ENCODE data around the gene CHRM1. TPM values are rescaled to one million over a fixed set of nuclear protein-coding genes. Genes with fewer than 3 reads are reported as not detected.

Gene CHRM1
- total and polyA plus RNA-seq, 5 donors from 2014 or later, result not detected

- ATAC-seq (ENCODE audit: low read depth in 2 of 2), result no peak
- Histone ChIP-seq H3K36me3 (ENCODE audit: control insufficient read depth, insufficient read depth, low read length) (peaks cover 53% of the 10 kb centered on the region), H3K27ac (ENCODE audit: insufficient read depth, low read length, poor library complexity, severe bottlenecking) (peak overlapping the region; percentile 98), H3K27me3 (ENCODE audit: control insufficient read depth, insufficient read depth, low read length) (no peaks in the 10 kb centered on the region), H3K4me1 (ENCODE audit: control insufficient read depth, insufficient read depth, low read length, poor library complexity, severe bottlenecking) (peaks cover 42% of the 10 kb centered on the region), H3K9me3 (ENCODE audit: control insufficient read depth in 2 of 2, low read length in 2 of 2) (no peaks in the 10 kb centered on the region), H3K4me3 (ENCODE audit: low read depth, low read length) (peak overlapping the region; percentile 96)
- peaks cover 11 to 59% (median 43%) of the 10 kb centered on the region in 4 donors for H3K4me1 Mint-ChIP-seq
- peak overlapping the region; percentile 99 to 100 (median 100) for H3K27ac Mint-ChIP-seq
- H3K9me3 Mint-ChIP-seq, result peaks cover 0 to 1% (median 0%) of the 10 kb centered on the region in 7 donors
- DNase-seq, result no peak
- peak overlapping the region; percentile 97 to 100 (median 100) for H3K4me3 Mint-ChIP-seq
- H3K27me3 Mint-ChIP-seq, result peaks cover 8% of the 10 kb centered on the region
- peaks cover 40% of the 10 kb centered on the region for H3K36me3 Mint-ChIP-seq
Measured at GRCh38 chr11:62882788-62883501, 38.2 kb downstream of the CHRM1 start.

GRCh38 chr11:62882431-62882749 is 38.8 kb downstream of the CHRM1 start:
- Histone ChIP-seq H3K36me3 (ENCODE audit: control insufficient read depth, insufficient read depth, low read length) (peaks cover 48% of the 10 kb centered on the region), H3K4me1 (ENCODE audit: control insufficient read depth, insufficient read depth, low read length, poor library complexity, severe bottlenecking) (peaks cover 42% of the 10 kb centered on the region), H3K27me3 (ENCODE audit: control insufficient read depth, insufficient read depth, low read length) (no peaks in the 10 kb centered on the region), H3K9me3 (ENCODE audit: control insufficient read depth in 2 of 2, low read length in 2 of 2) (no peaks in the 10 kb centered on the region), H3K4me3 (ENCODE audit: low read depth, low read length) (peak overlapping the region; percentile 96), H3K27ac (ENCODE audit: insufficient read depth, low read length, poor library complexity, severe bottlenecking) (peak overlapping the region; percentile 98)
- Mint-ChIP-seq H3K36me3 (peaks cover 40% of the 10 kb centered on the region), H3K9me3 (no peaks in the 10 kb centered on the region), H3K27ac (peak overlapping the region; percentile 99 to 100 (median 100)), H3K27me3 (peaks cover 8% of the 10 kb centered on the region), H3K4me3 (peak overlapping the region; percentile 97 to 100 (median 100)), H3K4me1 (peaks cover 11 to 63% (median 45%) of the 10 kb centered on the region in 4 donors)
- peak in 1 of 3 donors; percentile 30 for DNase-seq
- ATAC-seq (ENCODE audit: low read depth in 2 of 2), result no peak

- Mint-ChIP-seq H3K36me3 (peaks cover 37% of the 10 kb centered on the region), H3K27me3 (peaks cover 8% of the 10 kb centered on the region), H3K4me1 (peaks cover 11 to 61% (median 43%) of the 10 kb centered on the region in 4 donors), H3K9me3 (no peaks in the 10 kb centered on the region), H3K27ac (peak overlapping the region; percentile 99 to 100 (median 100)), H3K4me3 (peak overlapping the region; percentile 97 to 100 (median 100))
- H3K27me3 ChIP-seq (ENCODE audit: control insufficient read depth, insufficient read depth, low read length), result no peaks in the 10 kb centered on the region
- ATAC-seq (ENCODE audit: low read depth in 2 of 2) (peak; percentile 74 to 77), DNase-seq (peak; percentile 90 to 96 (median 93))
- peak overlapping the region; percentile 96 for H3K4me3 ChIP-seq (ENCODE audit: low read depth, low read length)
- H3K27ac ChIP-seq (ENCODE audit: insufficient read depth, low read length, poor library complexity, severe bottlenecking), result peak overlapping the region; percentile 98
- peaks cover 42% of the 10 kb centered on the region for H3K36me3 ChIP-seq (ENCODE audit: control insufficient read depth, insufficient read depth, low read length)
- no peaks in the 10 kb centered on the region for H3K9me3 ChIP-seq (ENCODE audit: control insufficient read depth in 2 of 2, low read length in 2 of 2)
- peaks cover 42% of the 10 kb centered on the region for H3K4me1 ChIP-seq (ENCODE audit: control insufficient read depth, insufficient read depth, low read length, poor library complexity, severe bottlenecking)
Measured at GRCh38 chr11:62881579-62882430, 39.4 kb downstream of the CHRM1 start.

- peak within 1 kb of the TSS; percentile 99 to 100 (median 100) for H3K27ac Mint-ChIP-seq
- H3K27me3 Mint-ChIP-seq, result peaks cover 8% of the 10 kb centered on the region
- ATAC-seq (ENCODE audit: low read depth in 2 of 2) (peak; percentile 79 to 80), DNase-seq (peak; percentile 81 to 94 (median 90))
- no peaks in the 10 kb centered on the region for H3K9me3 Mint-ChIP-seq
- H3K27ac ChIP-seq (ENCODE audit: insufficient read depth, low read length, poor library complexity, severe bottlenecking), result peak within 1 kb of the TSS; percentile 98
- H3K36me3 ChIP-seq (ENCODE audit: control insufficient read depth, insufficient read depth, low read length), result peaks cover 34% of the 10 kb centered on the region
- peaks cover 42% of the 10 kb centered on the region for H3K4me1 ChIP-seq (ENCODE audit: control insufficient read depth, insufficient read depth, low read length, poor library complexity, severe bottlenecking)
- peaks cover 11 to 67% (median 42%) of the 10 kb centered on the region in 4 donors for H3K4me1 Mint-ChIP-seq
- no peaks in the 10 kb centered on the region for H3K9me3 ChIP-seq (ENCODE audit: control insufficient read depth in 2 of 2, low read length in 2 of 2)
- no peaks in the 10 kb centered on the region for H3K27me3 ChIP-seq (ENCODE audit: control insufficient read depth, insufficient read depth, low read length)
- peak within 1 kb of the TSS; percentile 96 for H3K4me3 ChIP-seq (ENCODE audit: low read depth, low read length)
- H3K4me3 Mint-ChIP-seq, result peak within 1 kb of the TSS; percentile 97 to 100 (median 100)
- peaks cover 36% of the 10 kb centered on the region for H3K36me3 Mint-ChIP-seq
Measured at GRCh38 chr11:62880803-62881578, 40.2 kb downstream of the CHRM1 start, which contains the start of gene SLC3A2. SLC3A2 (plus strand) TSS chr11:62880896; CDS start chr11:62881024, 128 bp downstream.

- Mint-ChIP-seq H3K27ac (peak overlapping the region; percentile 99 to 100 (median 100)), H3K9me3 (no peaks in the 10 kb centered on the region), H3K4me1 (peaks cover 11 to 64% (median 40%) of the 10 kb centered on the region in 4 donors), H3K36me3 (peaks cover 32% of the 10 kb centered on the region), H3K27me3 (peaks cover 8% of the 10 kb centered on the region), H3K4me3 (peak overlapping the region; percentile 97 to 100 (median 100))
- peaks cover 27% of the 10 kb centered on the region for H3K36me3 ChIP-seq (ENCODE audit: control insufficient read depth, insufficient read depth, low read length)
- no peaks in the 10 kb centered on the region for H3K9me3 ChIP-seq (ENCODE audit: control insufficient read depth in 2 of 2, low read length in 2 of 2)
- H3K27me3 ChIP-seq (ENCODE audit: control insufficient read depth, insufficient read depth, low read length), result no peaks in the 10 kb centered on the region
- H3K4me3 ChIP-seq (ENCODE audit: low read depth, low read length), result peak overlapping the region; percentile 81
- H3K4me1 ChIP-seq (ENCODE audit: control insufficient read depth, insufficient read depth, low read length, poor library complexity, severe bottlenecking), result peaks cover 42% of the 10 kb centered on the region
- H3K27ac ChIP-seq (ENCODE audit: insufficient read depth, low read length, poor library complexity, severe bottlenecking), result peak overlapping the region; percentile 98
- ATAC-seq (ENCODE audit: low read depth in 2 of 2) (no peak), DNase-seq (no peak)
Measured at GRCh38 chr11:62880231-62880802, 40.8 kb downstream of the CHRM1 start.

- H3K9me3 ChIP-seq (ENCODE audit: control insufficient read depth in 2 of 2, low read length in 2 of 2), result no peaks in the 10 kb centered on the region
- Mint-ChIP-seq H3K4me1 (peaks cover 11 to 60% (median 36%) of the 10 kb centered on the region in 4 donors), H3K4me3 (peak overlapping the region; percentile 97 to 100 (median 100)), H3K27ac (peak overlapping the region in 2 of 3 donors; percentile 99 to 100), H3K9me3 (no peaks in the 10 kb centered on the region), H3K36me3 (peaks cover 27% of the 10 kb centered on the region), H3K27me3 (peaks cover 8% of the 10 kb centered on the region)
- H3K4me1 ChIP-seq (ENCODE audit: control insufficient read depth, insufficient read depth, low read length, poor library complexity, severe bottlenecking), result peaks cover 42% of the 10 kb centered on the region
- DNase-seq, result no peak
- peak overlapping the region; percentile 98 for H3K27ac ChIP-seq (ENCODE audit: insufficient read depth, low read length, poor library complexity, severe bottlenecking)
- peaks cover 18% of the 10 kb centered on the region for H3K36me3 ChIP-seq (ENCODE audit: control insufficient read depth, insufficient read depth, low read length)
- ATAC-seq (ENCODE audit: low read depth in 2 of 2), result no peak
- H3K4me3 ChIP-seq (ENCODE audit: low read depth, low read length), result no peak overlapping the region
- no peaks in the 10 kb centered on the region for H3K27me3 ChIP-seq (ENCODE audit: control insufficient read depth, insufficient read depth, low read length)
Measured at GRCh38 chr11:62879235-62879978, 41.8 kb downstream of the CHRM1 start.
